A549 (cell line): ENCODE data around the gene PMEL.

Experiments used
- FOXS1 ChIP-seq: fragments of 250-450 bp; sonication (Bioruptor Pico); IDR thresholded peaks from 2 replicates; pipeline ENCODE4 v1.5.0; 2020; ENCODE audit warnings: mild to moderate bottlenecking, moderate library complexity
- RAD21 ChIP-seq, 2 experiments: fragments of >200 bp in 1 of 2; sonication (Bioruptor Twin) in 1 of 2; formaldehyde crosslinking in 1 of 2; IDR thresholded peaks in 1 of 2; conservative IDR thresholded peaks in 1 of 2; 2 replicates in 1 of 2; 3 replicates in 1 of 2; pipeline ENCODE4 v1.6.1; 2012 to 2018; ENCODE audit warnings: inconsistent platforms in 1 of 2
- RARB ChIP-seq: fragments of 250-450 bp; sonication (Bioruptor Pico); IDR thresholded peaks from 2 replicates; pipeline ENCODE4 v1.8.0; 2021; ENCODE audit warnings: mild to moderate bottlenecking, moderate library complexity
- RCOR1 ChIP-seq: fragments of 150-350 bp; IDR thresholded peaks from 2 replicates; pipeline ENCODE4 v1.6.1; 2014; ENCODE audit warnings: antibody characterized with exemption, low read length, low read depth
- SREBF2 ChIP-seq: fragments of 450-650 bp; IDR thresholded peaks from 2 replicates; pipeline ENCODE4 v1.6.1; 2014; ENCODE audit warnings: mild to moderate bottlenecking, moderate library complexity
- TF ChIP-seq, protein P1 (sequence below): fragments of 200-600 bp; sonication (generic); IDR thresholded peaks from 2 replicates; pipeline ENCODE4 v1.6.1; 2016; ENCODE audit warnings: antibody characterized with exemption, mild to moderate bottlenecking, moderate library complexity
- TF ChIP-seq, protein P2 (sequence below): fragments of >200 bp; sonication (Bioruptor Twin); formaldehyde crosslinking; IDR thresholded peaks from 3 replicates; pipeline ENCODE4 v1.5.1; 2016

- TF ChIP-seq, protein P1, sequence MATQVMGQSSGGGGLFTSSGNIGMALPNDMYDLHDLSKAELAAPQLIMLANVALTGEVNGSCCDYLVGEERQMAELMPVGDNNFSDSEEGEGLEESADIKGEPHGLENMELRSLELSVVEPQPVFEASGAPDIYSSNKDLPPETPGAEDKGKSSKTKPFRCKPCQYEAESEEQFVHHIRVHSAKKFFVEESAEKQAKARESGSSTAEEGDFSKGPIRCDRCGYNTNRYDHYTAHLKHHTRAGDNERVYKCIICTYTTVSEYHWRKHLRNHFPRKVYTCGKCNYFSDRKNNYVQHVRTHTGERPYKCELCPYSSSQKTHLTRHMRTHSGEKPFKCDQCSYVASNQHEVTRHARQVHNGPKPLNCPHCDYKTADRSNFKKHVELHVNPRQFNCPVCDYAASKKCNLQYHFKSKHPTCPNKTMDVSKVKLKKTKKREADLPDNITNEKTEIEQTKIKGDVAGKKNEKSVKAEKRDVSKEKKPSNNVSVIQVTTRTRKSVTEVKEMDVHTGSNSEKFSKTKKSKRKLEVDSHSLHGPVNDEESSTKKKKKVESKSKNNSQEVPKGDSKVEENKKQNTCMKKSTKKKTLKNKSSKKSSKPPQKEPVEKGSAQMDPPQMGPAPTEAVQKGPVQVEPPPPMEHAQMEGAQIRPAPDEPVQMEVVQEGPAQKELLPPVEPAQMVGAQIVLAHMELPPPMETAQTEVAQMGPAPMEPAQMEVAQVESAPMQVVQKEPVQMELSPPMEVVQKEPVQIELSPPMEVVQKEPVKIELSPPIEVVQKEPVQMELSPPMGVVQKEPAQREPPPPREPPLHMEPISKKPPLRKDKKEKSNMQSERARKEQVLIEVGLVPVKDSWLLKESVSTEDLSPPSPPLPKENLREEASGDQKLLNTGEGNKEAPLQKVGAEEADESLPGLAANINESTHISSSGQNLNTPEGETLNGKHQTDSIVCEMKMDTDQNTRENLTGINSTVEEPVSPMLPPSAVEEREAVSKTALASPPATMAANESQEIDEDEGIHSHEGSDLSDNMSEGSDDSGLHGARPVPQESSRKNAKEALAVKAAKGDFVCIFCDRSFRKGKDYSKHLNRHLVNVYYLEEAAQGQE = no peak
- TF ChIP-seq, protein P2, sequence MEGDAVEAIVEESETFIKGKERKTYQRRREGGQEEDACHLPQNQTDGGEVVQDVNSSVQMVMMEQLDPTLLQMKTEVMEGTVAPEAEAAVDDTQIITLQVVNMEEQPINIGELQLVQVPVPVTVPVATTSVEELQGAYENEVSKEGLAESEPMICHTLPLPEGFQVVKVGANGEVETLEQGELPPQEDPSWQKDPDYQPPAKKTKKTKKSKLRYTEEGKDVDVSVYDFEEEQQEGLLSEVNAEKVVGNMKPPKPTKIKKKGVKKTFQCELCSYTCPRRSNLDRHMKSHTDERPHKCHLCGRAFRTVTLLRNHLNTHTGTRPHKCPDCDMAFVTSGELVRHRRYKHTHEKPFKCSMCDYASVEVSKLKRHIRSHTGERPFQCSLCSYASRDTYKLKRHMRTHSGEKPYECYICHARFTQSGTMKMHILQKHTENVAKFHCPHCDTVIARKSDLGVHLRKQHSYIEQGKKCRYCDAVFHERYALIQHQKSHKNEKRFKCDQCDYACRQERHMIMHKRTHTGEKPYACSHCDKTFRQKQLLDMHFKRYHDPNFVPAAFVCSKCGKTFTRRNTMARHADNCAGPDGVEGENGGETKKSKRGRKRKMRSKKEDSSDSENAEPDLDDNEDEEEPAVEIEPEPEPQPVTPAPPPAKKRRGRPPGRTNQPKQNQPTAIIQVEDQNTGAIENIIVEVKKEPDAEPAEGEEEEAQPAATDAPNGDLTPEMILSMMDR = no peak
- TF ChIP-seq RARB = no peak
- no peak for TF ChIP-seq SREBF2
- no peak for TF ChIP-seq FOXS1 (CRISPR knock-in tag)
- no peak for TF ChIP-seq RAD21 (conservative IDR thresholded peaks at IDR 0.05 in 1 of 2, IDR thresholded peaks at IDR 0.05 in 1 of 2)
- TF ChIP-seq RCOR1 = no peak
Observed at GRCh38 chr12:56004211-56004610, 38.4 kb upstream of the PMEL start.
